GM19463 (cell line): ENCODE data around the gene TFCP2L1.

Source experiments
- ATAC-seq: cut with Tn5 transposase; IDR thresholded peaks from one replicate; pipeline ENCODE4 v1.9.1; 2021; ENCODE audit warnings: mild to moderate bottlenecking, moderate library complexity; ENCODE audit not compliant: unreplicated experiment

The TFCP2L1 gene

GRCh38 chr2:121244616-121245015 is 40.4 kb downstream of the TFCP2L1 start:
- no peak for ATAC-seq

DNA sequence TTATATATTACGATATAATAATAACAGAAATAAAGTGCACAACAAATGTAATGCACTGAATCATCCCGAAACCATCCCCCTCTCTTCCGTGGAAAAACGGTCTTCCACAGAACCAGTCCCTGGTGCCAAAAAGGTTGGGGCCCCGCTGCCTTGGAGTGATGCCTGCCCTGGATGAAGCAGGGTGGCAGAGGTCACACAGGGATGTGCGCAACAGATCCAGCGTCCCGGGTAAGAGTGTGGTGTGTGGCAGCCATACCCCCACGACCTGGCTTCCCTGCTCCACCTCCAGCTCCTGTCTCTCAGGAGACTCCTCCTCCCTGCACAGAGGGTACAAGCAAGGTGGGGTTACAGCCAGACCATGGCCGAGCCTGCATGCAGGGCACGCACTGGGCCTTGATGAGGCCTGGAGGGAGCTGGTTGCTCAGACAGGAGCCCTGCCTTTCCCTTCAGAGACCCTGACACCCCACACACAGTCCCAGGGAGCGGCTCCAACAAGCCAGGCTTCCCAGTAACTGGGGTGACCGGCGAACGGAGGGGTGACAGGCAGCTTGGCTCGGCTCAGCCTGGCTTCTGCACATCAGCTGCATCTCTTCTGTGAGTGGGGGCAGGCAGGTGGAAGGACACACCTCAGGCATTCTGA is 41.1 kb downstream of the TFCP2L1 start:
- no peak for ATAC-seq

- ATAC-seq = no peak
Observed at GRCh38 chr2:121242976-121243375, 42.0 kb downstream of the TFCP2L1 start.

DNA sequence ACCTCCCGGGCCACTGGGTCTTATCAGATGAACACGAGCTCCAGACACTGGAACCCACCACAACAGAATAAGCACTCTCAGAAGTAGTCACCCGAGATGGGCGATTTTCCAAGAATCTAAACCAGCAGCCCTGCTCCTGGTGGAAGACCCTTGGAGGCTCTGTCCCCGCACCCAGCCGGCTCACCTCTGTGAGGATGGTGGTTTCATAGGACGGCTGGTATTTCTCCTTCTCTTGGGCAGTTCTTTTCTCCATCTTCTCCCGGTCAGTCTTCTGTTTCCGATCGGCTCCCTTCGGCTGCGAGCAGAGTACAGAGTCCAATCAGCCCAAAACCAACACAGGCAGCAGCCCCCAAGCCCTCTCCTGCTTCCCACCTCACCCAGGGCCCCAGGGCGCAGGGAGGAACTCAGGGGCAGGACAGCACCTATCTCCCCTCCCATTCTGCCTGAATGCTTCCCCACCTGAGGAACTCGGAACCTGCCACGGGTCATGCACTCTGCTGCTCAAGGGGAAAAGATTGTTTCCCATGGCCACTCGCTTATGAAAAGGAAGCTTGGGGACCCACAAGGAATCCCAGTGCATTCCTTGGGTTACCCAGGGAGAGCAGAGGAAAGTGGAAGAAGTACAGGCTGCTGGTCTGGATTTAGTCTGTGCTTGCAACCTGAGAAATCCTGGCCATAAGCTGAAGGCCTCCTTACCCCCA is 42.7 kb downstream of the TFCP2L1 start:
- no peak for ATAC-seq

GRCh38 chr2:121241466-121241865 is 43.5 kb downstream of the TFCP2L1 start:
- ATAC-seq = no peak

GRCh38 chr2:121240436-121240835 is 44.6 kb downstream of the TFCP2L1 start:
- ATAC-seq = no peak

DNA sequence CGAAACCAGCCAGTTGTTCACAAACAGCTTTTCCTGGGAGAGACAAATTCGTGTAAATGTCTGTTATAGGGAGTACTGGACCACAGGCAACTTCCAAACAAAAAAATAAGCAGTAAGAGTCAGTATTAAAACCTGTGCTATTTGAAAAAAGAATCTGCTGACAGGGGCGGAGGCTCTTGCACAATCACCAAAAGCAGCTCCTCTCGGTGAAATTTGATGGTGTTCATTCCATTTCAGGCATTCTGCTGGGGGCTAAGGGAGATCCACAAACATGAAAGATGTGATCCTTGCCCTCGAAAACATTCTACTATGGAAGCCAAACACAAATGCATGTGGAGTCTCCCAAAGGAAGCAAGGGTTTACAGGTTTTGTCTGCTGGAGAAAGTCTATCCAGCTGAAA is 45.0 kb downstream of the TFCP2L1 start:
- ATAC-seq = no peak

DNA sequence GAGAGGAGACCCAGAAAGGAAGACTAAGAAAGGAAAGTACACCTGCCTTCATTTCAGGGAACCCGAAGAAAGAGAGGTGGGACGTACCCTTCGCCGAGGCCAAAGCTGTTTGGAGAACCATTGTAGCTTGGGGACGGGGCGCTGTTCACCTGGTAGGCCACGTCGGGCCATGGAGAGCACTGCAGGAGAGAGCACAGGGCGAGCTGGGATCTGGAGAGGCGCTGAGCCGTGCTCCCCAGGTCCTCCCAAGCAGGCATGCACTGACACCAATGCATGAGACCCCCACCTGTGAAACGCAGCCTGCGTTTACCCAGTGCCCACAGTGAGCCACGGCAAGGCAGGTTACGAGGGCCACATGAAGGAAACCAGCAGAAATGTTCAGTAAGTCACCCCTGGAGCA is 45.5 kb downstream of the TFCP2L1 start:
- no peak for ATAC-seq

DNA sequence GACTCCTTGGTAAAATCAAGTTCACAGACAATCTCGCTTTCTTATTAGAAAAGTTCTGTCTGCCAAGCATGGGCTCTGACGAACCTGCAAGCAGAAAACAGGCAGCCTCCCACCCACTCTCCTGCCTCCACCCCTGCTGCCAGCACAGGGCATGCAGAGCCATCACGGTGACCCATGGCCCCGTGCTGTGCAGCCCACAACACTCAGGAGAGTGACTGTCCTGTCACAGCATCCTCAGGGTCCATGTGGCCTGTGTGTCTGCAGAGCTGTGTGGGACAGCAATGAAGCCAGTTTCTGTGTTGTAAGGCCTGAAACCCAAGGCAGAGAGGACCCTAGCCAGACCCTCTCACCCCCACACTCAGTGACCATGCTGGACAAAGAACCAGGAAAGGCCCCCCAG is 46.2 kb downstream of the TFCP2L1 start:
- no peak for ATAC-seq

DNA sequence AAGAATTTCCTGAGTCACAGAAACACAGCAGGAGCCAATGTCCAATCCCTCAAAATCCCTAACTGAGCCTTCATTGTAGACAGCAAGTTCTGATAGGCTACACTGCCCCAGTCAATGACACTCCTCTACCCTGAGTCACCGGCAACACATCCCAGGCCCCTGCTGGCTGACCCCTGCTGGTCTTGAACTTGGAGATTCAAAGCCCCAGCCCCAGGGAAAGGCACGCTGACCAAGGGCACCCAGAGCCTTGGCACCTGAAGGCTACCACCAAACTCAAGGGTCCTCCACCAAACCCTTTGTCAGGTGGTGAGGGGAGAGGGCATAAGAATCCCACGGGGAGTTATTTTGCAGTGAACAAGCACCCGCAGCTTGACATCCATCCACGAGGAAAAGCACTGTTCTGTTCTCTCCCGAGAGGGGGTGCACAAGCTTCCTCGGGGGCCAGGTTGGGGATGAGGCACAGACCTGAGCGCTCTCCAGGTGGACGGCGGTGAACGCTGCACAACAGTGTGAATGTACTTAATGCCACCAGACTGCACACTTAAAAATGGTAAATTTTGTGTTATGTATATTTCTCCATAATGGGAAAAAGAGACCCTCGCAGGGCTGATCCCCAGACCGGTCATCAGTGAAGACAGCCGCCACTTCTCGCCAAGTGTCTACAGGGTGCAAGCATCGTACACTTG is 46.9 kb downstream of the TFCP2L1 start:
- ATAC-seq = no peak

- no peak for ATAC-seq
Observed at GRCh38 chr2:121237336-121237979, 47.5 kb downstream of the TFCP2L1 start.

DNA sequence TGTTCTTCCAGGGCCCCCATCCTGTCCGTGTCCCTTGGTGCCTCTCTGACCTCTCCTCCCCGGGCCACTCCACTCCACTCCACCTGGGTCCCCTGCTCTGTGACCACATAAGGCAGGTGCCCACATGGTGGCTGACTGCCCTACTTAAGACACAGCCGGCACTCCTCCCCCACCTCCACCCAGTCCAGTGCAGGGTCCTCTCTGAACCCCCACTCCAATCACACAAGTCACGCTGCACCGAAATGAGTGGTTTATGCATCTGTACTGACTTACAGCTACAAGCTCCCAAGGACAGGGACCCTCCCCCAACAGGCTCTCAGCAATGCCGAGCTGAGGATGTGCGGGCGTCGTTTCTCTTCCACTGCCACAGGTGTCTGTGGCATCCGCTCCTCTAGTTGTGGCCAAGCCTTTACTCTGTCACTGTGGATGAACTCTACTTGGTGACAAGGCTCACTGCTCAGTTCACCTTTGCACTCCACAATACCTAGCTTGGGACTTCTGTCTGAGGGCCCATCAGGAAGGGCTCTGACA is 48.3 kb downstream of the TFCP2L1 start:
- ATAC-seq = no peak

DNA sequence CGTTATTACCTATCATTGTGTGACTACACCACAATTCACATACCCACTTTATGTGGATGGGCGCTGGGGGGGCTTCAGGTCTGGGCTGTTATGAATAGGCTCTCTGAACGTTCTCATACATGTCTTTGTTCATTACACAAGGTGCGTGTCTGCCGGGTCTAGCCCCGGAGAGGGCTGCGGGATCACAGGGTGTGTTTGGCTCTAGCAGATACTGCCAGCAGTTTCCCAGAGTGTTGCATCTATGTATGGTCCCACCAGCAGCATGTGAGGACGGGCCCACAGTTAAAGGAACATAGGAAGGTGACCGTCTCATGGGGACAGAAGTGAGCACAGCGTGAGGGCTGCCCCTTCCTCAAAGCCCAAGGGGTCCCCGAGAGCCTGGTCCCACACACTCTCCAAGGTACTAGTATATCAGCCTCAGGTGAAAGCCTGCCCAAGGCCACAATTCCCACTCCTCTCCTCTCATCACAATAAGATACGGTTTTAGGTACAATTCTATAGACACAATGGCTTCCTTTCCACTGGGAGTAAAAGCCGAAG is 48.8 kb downstream of the TFCP2L1 start:
- no peak for ATAC-seq

- no peak for ATAC-seq
Observed at GRCh38 chr2:121235542-121235941, 49.5 kb downstream of the TFCP2L1 start.

DNA sequence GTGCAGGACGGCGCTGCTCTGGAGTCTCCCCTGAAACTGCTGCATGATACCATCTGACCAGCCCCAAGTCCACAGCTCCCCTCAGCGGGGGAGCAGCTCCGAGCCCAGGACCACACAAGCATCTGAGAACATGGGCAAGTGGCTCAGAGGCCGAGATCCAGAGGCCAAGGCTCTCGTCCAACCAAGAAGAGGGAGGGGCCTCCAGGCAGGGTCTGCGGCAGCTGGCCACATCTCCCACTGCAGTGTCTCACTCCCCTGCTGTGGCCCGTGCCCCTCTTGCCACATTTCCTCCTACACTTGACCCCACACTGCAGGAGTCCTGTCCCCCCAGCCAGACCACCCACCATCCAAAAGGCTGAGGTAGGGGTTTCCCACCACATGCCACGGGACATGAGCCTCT is 50.2 kb downstream of the TFCP2L1 start:
- no peak for ATAC-seq

DNA sequence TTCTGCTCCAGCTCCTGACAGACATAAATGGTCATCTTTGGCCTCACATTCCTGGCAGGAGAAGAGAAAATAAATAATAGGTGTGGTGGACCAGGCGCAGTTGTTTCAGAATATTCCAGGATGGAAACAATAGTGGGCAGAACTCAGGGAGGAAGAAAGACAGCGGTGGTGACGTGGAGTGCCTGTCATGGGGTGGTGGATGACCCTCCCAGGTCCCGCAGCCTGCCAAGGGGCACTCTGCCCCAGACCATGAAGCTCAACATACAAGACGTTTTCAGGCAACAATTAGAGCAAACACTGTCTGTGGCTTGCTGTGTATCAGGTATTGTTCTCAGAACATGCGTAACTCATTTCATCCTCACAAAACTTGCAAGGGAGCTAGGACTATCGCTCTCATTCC is 50.9 kb downstream of the TFCP2L1 start:
- ATAC-seq = no peak

DNA sequence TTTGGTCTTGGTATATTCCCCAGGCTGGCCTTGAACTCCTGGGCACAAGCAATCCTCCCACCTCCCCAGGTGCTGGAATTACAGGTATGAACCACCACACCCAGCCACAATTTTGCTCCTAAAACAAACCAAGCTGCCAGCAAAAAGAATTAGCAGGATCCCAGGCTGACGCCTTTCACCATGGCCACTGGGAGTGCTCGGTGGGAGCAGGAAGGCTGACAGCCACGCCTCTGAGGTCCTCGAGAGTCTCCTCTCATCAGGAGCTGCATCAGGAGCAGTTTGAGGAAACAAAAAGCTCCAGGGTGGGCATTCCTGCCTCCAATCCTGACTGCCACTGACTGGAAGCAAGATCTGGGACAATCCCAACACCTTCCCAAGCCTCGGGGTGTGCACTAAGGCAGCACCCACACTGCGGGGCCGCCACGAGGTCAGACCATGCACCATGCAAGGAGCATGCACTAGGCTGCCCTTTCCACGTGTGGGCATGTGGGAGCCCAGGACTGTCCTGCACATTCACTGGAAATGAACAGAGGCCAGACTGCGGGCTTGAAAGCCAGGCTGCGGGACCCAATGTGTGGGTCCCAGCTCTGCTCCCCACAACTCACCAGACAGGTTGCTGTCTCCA is 51.4 kb downstream of the TFCP2L1 start:
- no peak for ATAC-seq

GRCh38 chr2:121232626-121233265 is 52.3 kb downstream of the TFCP2L1 start:
- ATAC-seq = no peak

DNA sequence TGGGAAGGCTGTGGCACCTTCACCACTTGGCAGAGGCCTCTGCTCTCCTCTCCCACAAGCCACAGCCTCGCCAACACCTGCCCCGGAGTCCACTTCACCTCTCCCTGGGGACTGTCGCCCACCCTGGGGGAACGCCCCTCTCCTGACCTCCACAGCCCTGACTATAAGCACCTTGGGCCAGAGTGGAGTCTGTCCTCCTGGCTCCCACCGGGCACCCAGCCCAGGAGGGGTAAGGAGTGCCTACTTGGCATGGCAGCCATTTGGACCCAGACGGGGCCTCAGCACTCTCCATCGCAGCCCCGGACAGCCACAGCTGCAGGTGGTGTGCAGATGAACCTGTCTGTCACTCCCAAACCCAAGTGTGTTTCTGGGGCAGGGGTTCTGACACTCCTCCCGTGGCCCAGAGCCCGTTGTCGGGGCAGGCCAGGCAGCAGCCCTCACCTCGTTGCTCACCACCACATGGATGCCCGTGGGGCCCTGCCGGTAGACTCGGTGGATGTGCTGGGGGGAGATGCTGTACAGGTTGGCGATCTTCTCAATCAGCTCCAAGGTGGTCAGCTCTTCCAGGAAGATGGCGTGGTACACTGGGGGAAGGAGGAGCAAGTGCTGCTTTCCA is 53.5 kb downstream of the TFCP2L1 start:
- ATAC-seq = no peak

DNA sequence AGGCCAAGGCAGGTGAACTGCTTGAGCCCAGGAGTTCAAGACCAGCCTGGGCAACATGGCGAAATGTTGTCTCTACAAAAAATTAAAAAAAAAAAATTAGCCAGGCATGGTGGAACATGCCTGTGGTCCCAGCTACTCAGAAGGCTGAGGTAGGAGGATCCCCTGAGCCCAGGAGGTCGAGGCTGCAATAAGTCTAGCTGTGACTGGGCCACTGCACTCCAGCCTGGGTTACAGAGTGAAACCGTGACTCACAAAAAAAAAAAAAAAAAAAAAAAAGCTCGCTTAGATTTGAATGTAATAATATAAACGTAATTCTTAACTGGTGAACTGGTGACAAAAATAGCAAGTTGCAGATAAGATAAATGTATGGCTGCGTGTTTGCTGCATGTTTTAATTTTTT is 56.5 kb downstream of the TFCP2L1 start:
- ATAC-seq = no peak
